Glomerular visceral epithelial cell (primary cell): ENCODE data around the gene CHST12.
"Not testable (repeated sequence)": the region's sequence is repeated elsewhere in the genome, so short reads cannot be mapped to it uniquely, and the experiment has no call there.

Experiments
- DNase-seq: peaks from one replicate; pipeline ENCODE4 v3.0.0-alpha.2; 2016; ENCODE audit errors: extremely low spot score

The CHST12 gene

GRCh38 chr7:2403718-2404648 is 572 bp downstream of the CHST12 start:
- DNase-seq: peak; percentile 43

GRCh38 chr7:2404714-2405119 is 1.3 kb downstream of the CHST12 start:
- no peak for DNase-seq

GRCh38 chr7:2405201-2405600 is 1.8 kb downstream of the CHST12 start:
- DNase-seq: no peak

- no peak for DNase-seq
Observed at GRCh38 chr7:2405601-2406345, 2.4 kb downstream of the CHST12 start.

GRCh38 chr7:2409745-2410414 is 6.5 kb downstream of the CHST12 start:
- DNase-seq: no peak

- no peak for DNase-seq
Observed at GRCh38 chr7:2411049-2411448, 7.6 kb downstream of the CHST12 start.

GRCh38 chr7:2411815-2412586 is 8.6 kb downstream of the CHST12 start:
- DNase-seq: no peak

GRCh38 chr7:2412587-2413201 is 9.3 kb downstream of the CHST12 start:
- DNase-seq: no peak

- no peak for DNase-seq
Observed at GRCh38 chr7:2416063-2416462, 12.7 kb downstream of the CHST12 start.

GRCh38 chr7:2416650-2417049 is 13.2 kb downstream of the CHST12 start:
- DNase-seq: no peak

- not testable (repeated sequence) for DNase-seq
Observed at GRCh38 chr7:2417178-2417577, 13.8 kb downstream of the CHST12 start.

- DNase-seq: peak; percentile 22
Observed at GRCh38 chr7:2417981-2418481, 14.6 kb downstream of the CHST12 start.

- DNase-seq: no peak
Observed at GRCh38 chr7:2420216-2420933, 17.0 kb downstream of the CHST12 start.

GRCh38 chr7:2421943-2422310 is 18.5 kb downstream of the CHST12 start:
- no peak for DNase-seq

- DNase-seq: no peak
Observed at GRCh38 chr7:2425749-2426148, 22.3 kb downstream of the CHST12 start.

- DNase-seq: no peak
Observed at GRCh38 chr7:2431260-2431867, 28.0 kb downstream of the CHST12 start.

GRCh38 chr7:2432910-2433712 is 29.7 kb downstream of the CHST12 start:
- DNase-seq: no peak

GRCh38 chr7:2433713-2434550 is 30.5 kb downstream of the CHST12 start:
- DNase-seq: no peak
